HG03457 (cell line): ENCODE measurements around the gene PGM1.

Experiments used
- ATAC-seq: cut with Tn5 transposase; IDR thresholded peaks from one replicate; pipeline ENCODE4 v1.9.1; 2021; ENCODE audit warnings: moderate number of reproducible peaks; ENCODE audit not compliant: unreplicated experiment

The PGM1 gene

DNA sequence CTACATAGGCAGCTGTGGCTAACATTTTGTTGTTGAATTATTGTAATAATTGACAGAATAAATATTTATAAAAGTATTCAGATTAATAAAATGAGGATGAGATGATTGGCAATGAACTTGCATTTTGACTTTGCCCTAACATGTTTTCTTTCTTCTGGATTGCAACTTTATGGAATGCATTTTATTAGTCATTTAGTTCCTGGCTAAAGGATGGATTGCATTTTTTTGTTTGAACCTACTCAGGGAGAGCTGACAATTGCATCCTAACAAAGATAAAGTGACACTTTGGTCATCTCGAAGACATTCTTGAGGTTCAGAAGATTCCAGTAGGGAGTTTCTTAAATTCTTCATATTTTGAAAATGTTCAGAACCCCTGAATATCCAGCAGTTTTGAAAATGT lies 37.5 kb downstream of the PGM1 start:
- ATAC-seq, result no peak

DNA sequence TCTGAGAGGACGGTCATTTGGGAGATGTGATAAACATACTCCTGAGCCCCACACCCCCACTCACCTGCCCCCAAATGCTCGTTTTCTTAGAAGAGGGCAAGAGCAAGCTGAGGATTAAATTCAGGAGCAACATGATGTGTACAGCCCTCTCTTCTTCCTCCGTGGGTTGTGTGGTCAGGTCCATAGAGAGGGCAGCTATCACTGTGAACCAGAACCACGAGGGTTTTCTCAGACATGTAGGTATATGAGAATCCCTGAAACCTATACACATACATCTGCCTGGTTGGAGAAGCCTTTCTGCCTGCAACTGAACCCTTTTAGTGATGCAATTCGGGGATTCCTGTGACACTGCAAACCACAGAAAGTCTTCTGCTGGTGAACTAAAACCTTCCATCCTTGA lies 38.9 kb downstream of the PGM1 start:
- no peak for ATAC-seq

DNA sequence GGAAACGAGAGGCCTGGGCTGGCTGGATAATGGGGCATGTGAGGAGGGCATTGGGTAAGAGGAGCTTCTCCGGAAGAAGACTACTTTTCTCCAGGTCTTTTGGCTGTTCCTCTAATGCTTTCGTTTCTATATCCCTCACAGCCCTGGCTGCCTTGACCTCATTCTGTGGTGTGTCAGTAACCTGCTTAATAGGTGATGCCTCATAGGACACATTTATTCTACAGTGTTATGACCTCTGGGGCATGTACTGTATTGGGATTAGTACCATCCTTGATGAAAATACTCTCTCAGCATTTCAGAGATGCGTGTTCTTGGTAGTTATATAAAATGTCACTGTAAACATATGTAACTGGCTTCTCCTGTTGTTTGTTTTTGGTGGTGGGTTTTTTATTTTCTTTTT lies 40.1 kb downstream of the PGM1 start:
- ATAC-seq, result no peak

DNA sequence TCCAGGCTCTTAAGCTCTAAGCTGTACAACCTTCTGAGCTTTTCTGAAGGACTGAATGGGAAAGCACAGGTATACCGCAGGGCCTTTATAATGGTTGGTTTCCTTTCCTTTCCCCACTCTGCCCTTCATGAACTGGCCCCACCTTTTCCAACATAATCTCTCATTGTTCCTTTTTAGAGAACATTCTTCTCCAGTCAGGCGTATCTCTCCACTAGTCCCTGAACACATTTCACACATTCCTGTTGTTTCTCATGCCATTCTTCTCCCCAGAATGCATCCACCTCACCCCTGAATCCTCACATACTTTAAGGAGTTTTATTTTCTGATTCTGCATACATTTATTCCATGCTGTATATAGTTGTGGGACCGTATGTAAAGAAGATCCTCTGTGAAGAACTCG lies 41.3 kb downstream of the PGM1 start:
- ATAC-seq, result no peak

DNA sequence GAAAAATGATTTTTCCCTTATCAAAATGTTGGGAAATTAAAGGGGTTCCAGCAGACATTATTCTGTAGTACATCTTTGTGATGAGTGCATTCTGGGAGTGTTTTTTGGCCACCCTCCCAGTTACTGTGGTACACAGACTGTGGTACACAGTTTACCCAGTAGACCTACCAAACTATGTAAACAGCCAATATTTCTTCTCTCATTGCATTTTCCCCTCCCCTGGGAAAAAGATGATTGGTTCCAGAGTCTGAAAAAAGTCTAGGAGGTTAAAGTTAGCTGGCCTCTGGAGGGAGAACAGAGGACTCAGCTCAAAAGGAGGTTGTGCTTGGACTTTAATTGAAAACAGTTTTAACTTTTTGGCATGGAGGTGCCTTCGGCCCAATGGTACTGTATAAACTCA lies 42.5 kb downstream of the PGM1 start:
- no peak for ATAC-seq

DNA sequence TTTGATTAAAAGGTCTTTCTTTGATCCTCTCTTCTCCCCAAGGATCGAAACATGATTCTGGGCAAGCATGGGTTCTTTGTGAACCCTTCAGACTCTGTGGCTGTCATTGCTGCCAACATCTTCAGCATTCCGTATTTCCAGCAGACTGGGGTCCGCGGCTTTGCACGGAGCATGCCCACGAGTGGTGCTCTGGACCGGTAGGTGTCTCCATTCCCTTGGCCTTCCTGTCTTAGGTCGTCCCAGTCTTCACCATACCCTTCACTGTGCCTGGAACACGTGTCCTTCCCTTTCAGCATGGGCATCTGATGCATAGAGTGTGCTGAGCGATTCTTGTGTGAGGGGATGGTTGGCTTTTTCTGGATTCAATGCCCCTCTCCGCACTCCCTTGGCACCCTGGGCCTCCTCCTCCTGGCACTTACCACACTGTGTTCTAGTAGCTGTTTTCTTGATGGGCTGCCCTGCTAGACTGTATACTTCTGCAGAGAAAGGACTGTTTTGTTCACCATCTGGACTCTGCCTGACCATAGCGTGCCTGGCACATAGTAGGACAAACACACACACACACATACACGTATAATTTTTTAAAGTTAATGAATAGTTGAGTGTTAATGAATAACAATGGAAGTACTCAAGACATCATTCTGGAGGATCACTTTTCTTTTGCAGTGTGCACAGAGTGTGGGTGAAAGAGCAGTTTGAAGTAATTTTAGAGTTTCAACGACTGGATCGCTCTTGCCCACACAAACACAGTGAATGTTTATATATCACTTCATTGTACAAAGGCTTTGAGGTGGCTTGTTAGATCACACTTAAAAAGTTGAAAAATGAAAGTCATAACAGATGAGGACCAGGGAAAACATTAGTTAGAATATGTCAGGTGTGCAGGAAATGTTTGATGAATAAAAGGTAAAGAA lies 43.2 kb downstream of the PGM1 start:
- no peak for ATAC-seq

DNA sequence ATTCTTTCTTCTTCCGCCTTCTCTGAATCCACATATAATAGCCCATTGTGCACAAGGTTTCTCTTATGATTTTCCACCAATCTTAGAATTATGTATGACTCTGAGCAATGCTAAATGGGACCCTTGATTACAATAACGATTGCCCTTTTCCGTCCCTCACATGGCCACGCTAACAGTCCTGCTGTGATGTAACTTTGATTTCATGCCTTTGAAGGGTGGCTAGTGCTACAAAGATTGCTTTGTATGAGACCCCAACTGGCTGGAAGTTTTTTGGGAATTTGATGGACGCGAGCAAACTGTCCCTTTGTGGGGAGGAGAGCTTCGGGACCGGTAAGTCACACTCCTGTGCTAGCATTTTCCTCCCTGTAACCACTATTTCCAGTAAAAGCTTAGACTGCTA lies 45.3 kb downstream of the PGM1 start:
- ATAC-seq, result no peak

DNA sequence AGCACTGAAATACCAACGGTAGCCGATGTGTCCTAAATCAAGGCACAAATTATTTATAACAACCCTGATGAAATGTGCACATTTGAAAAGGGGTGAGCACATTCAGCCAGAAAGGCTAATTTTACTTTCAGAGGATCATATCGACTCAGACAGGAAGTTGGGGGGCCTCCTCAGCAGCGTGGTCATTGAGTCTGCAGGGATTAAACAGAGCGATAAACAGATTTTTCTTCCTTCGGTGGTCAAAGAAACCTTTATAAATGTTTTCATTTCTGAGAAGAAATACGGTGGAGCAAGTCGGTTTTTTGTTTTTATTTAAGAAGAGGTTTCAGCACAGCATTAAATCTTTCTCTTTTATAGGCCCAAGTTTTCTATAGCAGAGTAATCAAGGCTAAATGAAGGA lies 45.7 kb downstream of the PGM1 start:
- no peak for ATAC-seq

DNA sequence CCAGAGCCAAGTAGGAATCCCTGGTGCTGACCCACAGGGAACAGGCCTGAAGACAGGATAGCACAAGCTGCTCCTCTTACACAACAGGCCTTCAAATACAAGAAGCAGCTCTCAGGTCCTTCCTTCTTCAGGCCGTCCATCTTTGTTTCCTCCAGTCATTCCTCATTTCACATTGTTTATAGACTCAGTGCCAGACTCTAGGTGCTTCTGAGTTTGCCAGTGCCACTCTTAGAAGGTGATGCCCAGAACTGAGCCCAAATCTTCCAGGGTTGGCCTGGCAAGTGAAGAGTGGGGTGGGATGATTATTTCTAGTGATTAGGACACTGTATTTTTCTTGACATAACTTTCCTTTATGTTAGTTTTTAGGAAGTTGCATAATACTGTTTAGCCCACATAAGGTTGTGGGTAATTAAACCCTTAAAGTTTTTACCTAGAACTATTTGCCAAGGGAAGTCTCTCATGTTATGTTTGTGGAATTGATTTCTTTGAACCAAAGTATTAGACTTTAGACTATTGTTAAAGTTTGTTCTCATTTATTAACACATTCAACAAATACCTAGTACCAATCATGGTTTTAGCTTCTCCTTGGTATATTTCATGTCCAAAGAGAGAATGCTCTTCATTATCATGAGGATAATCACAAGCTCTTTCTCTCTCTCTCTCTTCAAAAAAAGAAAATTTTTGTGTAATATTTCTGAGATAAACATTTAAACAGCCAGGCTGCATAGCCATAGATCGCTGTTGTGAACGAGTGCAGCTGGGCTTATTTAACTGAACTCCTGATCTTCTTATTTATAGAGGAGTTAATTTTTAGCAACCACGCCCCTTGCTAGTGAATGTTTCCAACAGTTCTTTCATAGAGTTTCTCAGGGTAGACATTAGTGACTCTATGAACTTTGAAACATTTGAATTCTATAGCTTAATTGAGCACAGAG lies 47.7 kb downstream of the PGM1 start:
- ATAC-seq, result no peak

DNA sequence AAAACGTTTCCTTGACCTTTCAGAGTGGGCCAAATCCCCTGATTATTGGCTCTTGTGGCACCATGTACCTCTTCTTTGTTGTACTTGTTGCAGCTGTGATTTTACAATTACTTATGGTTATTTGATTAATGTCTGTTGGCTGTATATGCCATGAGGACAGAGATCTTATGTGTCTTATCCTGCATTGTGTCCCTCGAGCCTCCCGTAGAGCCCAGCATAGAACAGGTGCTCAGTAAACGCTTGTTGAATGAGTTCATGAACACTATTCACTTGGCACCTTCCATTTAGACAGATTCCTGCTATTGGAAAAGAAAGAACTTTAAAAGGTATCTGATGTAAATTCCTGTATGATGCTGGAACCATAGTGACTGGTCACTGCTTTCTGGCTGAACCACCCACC lies 48.4 kb downstream of the PGM1 start:
- ATAC-seq, result no peak

DNA sequence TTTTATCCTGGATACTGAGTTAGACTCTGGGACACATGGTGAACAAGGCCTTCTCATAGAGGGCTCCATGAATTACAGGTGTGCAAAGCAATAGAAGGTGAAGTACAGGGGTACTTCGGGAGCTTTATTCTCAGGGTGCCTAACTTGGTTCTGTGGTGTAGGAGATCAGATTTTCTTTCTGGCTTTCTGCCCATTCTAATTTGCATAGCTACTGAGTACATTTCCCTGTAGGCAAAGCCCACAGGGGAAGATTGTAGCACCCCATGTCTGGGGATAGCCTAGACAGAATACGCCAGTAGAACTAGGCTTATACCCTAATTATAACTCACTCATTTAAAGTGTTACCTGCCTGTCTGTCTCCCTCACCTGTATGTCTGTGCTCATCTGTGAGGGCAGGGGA lies 49.7 kb downstream of the PGM1 start:
- no peak for ATAC-seq

DNA sequence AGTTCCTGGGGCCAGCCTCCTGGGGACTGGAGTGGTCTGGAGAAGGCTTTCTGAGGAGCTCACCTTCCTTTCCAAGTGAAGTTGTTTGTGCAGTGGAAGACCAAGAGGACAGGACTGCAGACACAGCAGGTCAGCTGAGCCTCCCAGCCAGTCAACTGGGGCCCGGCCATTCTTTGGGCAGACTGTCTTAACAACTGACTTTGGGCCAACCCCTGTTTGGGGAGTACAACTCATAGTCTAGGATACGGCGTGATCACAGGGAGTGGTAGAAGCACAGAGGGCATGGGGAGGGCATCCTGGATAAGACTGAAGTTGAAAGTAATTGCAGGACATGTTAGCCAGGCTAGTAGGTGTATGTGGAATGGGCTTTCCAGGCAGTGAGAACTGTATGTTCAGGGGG lies 50.3 kb downstream of the PGM1 start:
- no peak for ATAC-seq

DNA sequence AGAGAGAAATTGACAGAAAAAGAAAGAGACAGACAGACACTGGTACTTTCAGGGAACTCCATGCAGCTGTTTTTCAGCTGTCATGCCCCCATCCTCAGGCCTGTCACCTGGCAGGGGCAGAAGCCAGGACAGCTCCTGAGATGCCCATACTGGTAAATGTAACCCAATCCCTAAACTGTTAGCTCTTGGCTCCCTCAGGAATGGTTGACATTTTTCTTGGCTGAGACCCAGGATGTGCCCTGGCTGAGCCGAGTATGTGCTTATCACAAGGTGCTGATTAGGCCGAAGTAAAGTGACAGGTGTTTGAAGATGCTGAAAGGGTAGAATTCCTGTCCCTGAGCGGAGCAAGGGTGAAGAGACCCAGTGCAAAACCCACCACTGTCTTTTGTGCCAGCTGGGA lies 50.7 kb downstream of the PGM1 start:
- ATAC-seq, result no peak

DNA sequence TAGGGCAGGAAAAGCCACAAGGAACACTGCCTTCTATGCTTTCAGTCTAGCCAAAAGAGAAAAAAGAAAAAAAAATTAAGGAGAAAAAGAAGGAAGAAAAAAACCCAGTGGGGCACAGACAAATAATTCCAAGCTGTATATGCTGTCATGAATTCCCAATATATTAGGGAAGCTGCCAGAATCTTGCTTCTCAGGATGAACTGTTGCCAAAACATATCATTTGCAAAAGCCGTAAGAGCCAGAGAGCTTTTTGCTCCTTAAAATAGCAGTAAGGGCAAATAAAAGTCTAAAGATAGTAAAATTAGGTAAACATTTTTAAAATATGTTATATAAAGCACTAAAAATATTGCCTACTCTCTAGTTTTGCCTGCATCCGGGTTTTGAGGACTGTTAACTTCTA lies 52.1 kb downstream of the PGM1 start:
- no peak for ATAC-seq

DNA sequence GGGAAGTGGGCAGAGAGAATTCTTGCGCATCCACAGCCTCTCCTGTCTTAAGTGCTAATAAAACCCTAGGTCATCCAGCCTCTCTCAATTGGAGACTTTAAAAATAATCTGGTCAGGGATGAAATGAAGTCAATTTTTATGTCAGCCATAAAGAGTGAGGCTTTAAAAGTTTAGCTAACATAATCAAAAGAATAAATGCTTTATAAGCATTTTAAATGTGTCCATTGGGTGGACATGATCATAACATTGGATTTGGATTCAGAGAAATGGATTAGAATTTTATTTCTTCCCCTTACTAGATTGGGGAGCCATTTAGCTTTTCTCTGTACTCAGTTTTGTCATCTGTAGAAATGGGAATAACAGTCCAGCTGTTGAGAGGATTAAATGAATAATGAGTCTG lies 55.5 kb downstream of the PGM1 start:
- no peak for ATAC-seq

DNA sequence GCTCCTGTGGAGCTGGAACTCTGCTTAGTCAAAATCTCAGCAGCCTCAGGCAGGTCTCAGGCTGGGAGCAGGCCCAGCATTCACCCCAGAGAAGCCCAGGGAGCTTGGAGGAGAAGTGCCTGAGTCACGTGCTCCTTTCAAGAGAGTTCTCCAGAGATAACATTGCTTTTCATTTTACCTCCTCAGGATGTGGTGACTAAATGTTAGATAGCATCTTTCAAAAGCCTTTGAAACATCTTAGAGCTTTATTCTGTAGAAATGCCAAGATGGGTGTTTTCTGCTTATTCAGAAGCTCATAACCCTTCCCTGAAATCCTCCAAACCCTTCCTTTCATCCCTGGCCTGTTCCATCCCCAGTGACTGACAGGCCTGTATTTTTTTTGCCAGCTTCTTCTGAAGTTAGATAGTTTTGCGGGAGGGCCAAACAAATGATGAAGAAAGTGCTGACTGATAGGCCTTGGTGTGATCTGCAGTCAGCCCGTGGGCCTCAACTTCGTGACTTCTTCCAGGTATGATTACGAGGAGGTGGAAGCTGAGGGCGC lies 58.0 kb downstream of the PGM1 start:
- ATAC-seq, result no peak

DNA sequence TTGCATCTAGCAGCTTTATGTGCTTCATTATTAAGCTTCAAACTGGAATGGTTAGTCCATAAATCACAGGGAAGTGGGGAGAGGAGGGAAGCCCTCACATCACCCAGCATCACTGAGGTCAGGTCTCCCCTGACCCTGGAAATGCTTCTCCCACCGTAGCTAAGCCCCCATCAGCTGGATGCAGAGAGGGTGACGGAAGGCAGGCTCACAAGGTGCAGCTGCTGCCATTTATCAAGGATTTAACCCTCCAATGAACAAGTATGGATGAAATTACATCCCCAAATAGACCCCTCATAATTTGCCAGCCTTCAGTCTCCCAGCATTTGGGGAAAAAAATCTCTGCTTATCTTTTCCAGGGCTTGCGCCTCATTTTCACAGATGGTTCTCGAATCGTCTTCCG lies 60.8 kb downstream of the PGM1 start:
- ATAC-seq, result no peak

DNA sequence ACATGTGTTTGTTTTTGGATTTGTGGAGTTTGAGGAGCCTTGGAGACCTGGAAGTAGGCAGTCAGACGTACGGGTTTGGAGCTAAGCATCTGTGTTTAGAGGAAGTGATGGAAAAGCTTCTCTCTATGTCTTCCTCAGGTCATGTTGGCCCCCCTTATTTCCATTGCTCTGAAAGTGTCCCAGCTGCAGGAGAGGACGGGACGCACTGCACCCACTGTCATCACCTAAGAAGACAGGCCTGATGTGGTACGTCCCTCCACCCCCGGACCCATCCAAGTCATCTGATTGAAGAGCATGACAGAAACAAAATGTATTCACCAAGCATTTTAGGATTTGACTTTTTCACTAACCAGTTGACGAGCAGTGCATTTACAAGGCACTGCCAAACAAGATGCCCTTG lies 66.2 kb downstream of the PGM1 start:
- no peak for ATAC-seq

DNA sequence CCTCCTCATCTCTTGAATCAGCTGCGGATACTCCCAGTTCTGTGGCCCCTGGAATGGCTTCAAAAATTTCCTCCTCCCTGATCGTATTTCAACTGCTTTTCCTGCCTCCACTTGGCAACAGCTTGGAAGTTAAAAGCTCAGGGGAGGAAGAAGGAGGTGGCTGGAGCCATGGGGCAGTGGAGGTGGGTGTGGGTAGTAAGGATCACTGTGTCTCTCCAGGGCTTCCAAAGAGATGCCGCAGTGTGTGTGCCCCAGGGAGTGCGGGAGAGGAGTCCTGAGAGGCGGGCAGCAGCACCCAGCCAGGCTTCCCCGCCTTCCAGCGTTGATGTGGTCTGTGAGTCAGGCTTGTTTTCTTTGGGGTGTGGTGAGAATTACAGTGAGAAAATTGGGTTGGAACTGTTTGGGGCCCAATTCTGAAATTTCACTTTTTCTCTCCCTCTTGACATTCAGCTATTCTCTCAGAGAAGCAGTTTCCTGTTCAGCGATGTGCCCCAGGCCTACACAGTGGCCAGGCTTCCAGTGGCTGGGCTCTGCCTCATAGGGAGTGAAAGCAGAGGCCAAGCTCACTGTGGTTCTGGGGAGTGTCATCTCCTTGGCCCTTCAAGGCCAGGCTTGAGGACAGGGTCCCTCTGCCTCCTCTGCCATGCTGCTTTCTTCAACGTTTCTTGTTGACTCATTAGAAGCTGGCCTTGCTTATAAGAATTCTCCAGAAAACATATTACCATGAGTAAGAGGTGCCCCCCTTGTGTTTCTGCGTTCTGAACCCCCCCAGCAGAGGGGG lies 69.0 kb downstream of the PGM1 start:
- no peak for ATAC-seq

DNA sequence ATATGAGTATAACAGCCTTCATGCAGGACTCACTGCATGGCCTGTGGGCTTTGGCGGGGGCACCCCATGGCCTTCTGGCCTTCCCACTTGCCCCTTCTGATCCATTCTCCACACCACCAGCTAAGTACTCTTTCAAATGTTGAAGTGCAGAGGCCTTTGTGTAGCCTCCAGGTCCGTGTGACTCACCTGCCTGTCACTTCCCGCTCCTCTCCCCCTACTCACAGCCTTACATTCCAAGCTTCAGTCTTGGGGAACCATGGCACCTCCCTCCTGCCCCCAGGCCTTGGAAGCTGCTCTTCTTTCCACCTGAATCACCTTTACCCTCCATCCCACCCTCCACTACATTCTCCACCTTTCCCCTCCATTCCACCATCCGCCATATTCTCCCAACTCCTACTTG lies 69.6 kb downstream of the PGM1 start:
- ATAC-seq, result no peak

DNA sequence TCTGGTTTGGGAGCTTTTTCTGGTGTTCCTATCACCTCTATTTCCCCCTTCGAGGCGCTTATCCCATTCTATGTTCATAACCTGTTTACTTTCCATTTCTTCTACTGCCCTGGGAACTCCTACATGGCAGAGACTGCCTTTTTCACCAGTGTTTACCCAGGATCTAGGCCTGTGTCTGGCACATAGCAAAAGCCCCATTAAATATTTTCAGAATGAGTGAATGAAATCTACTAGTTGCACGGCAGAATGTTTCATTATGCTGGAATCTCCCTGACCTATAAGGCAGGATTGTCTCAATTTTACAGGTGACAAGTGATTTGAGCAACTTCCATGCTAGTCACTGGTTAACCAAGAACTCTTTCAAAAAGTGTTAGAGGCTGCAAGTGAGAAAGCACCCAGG lies 70.1 kb downstream of the PGM1 start:
- no peak for ATAC-seq
